SK-N-SH (cell line): ENCODE results near the gene CPVL.

Experiments used
- FOXJ3 ChIP-seq: sonication (generic); formaldehyde crosslinking; IDR thresholded peaks from 2 replicates; pipeline ENCODE4 v1.5.1; 2020; ENCODE audit warnings: mild to moderate bottlenecking, missing genetic modification reagents
- GABPA ChIP-seq: IDR thresholded peaks from 2 replicates; pipeline ENCODE4 v1.4.0; 2012; ENCODE audit warnings: low read depth, mild to moderate bottlenecking
- NFIC ChIP-seq: IDR thresholded peaks from 2 replicates; pipeline ENCODE4 v1.4.0; 2012; ENCODE audit warnings: borderline replicate concordance
- SIN3A ChIP-seq: IDR thresholded peaks from 2 replicates; pipeline ENCODE4 v1.6.1; 2012; ENCODE audit warnings: low read depth, mild to moderate bottlenecking, low read length, moderate library complexity, borderline replicate concordance
- TAF1 ChIP-seq: IDR thresholded peaks from 2 replicates; pipeline ENCODE4 v1.6.1; 2012; ENCODE audit warnings: low read depth, mild to moderate bottlenecking, low read length, moderate library complexity, borderline replicate concordance
- TEAD4 ChIP-seq: IDR thresholded peaks from 2 replicates; pipeline ENCODE4 v1.4.0; 2012; ENCODE audit warnings: mild to moderate bottlenecking, borderline replicate concordance; ENCODE audit not compliant: insufficient read depth
- TF ChIP-seq, protein P1 (sequence below): IDR thresholded peaks from 2 replicates; pipeline ENCODE4 v1.6.1; 2012; ENCODE audit warnings: mild to moderate bottlenecking, low read depth, low read length, moderate library complexity
- TF ChIP-seq, protein P2 (sequence below): fragments of 200-600 bp; sonication (generic); IDR thresholded peaks from 2 replicates; pipeline ENCODE4 v1.6.1; 2017; ENCODE audit warnings: antibody characterized with exemption, mild to moderate bottlenecking, moderate library complexity
- TF ChIP-seq, protein P3 (sequence below): IDR thresholded peaks from 2 replicates; pipeline ENCODE4 v1.4.0; 2012; ENCODE audit warnings: low read depth, borderline replicate concordance
- TF ChIP-seq, protein P4 (sequence below): IDR thresholded peaks from 2 replicates; pipeline ENCODE4 v1.4.0; 2012; ENCODE audit warnings: low read depth, borderline replicate concordance

DNA sequence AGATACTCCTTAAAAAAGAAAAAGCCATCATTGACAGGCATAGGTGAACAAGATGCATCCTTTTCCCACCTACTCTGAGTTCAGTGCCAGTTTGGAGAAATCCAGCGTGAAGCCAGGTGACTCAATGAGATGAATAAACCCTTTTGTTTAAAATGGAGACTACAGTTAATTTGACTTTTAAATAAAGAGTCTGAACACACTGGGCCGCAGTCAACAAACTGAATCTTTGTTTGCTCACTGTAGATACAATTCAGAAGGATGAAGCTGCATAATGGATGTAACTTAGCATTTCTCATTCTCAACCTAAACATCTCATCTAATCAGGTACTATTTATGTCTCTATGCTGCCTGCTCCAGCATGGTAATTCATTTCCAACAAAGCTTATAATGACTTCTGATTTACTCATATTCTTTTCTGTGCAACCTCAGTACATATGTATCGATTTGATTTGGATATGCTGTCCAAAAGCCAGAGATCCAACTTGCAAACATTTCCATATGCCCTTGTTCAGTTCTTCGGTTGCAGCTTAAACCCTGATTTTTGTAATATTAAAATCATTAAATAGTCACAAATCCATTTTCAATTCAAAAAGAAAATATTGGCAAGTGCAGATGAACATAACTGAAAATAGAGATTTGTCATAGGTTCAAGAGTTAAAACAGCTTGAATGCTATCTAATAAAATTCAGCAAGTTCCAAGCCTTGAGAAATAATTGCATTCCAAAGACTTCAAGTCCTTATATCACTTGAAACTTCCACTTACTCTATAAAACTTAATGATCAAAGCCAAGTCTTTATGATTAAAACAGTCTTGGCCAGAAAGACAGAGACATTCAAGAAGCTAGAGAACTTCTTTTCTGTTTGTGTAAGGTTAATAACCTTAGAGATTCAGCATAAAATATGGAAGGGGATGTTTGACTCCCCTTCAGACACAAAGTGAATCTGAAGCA lies 67.8 kb downstream of the CPVL start:
- no peak for TF ChIP-seq NFIC
- TF ChIP-seq, protein P1, sequence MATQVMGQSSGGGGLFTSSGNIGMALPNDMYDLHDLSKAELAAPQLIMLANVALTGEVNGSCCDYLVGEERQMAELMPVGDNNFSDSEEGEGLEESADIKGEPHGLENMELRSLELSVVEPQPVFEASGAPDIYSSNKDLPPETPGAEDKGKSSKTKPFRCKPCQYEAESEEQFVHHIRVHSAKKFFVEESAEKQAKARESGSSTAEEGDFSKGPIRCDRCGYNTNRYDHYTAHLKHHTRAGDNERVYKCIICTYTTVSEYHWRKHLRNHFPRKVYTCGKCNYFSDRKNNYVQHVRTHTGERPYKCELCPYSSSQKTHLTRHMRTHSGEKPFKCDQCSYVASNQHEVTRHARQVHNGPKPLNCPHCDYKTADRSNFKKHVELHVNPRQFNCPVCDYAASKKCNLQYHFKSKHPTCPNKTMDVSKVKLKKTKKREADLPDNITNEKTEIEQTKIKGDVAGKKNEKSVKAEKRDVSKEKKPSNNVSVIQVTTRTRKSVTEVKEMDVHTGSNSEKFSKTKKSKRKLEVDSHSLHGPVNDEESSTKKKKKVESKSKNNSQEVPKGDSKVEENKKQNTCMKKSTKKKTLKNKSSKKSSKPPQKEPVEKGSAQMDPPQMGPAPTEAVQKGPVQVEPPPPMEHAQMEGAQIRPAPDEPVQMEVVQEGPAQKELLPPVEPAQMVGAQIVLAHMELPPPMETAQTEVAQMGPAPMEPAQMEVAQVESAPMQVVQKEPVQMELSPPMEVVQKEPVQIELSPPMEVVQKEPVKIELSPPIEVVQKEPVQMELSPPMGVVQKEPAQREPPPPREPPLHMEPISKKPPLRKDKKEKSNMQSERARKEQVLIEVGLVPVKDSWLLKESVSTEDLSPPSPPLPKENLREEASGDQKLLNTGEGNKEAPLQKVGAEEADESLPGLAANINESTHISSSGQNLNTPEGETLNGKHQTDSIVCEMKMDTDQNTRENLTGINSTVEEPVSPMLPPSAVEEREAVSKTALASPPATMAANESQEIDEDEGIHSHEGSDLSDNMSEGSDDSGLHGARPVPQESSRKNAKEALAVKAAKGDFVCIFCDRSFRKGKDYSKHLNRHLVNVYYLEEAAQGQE = no peak
- TF ChIP-seq TAF1 = no peak
- no peak for TF ChIP-seq GABPA
- TF ChIP-seq, protein P2, sequence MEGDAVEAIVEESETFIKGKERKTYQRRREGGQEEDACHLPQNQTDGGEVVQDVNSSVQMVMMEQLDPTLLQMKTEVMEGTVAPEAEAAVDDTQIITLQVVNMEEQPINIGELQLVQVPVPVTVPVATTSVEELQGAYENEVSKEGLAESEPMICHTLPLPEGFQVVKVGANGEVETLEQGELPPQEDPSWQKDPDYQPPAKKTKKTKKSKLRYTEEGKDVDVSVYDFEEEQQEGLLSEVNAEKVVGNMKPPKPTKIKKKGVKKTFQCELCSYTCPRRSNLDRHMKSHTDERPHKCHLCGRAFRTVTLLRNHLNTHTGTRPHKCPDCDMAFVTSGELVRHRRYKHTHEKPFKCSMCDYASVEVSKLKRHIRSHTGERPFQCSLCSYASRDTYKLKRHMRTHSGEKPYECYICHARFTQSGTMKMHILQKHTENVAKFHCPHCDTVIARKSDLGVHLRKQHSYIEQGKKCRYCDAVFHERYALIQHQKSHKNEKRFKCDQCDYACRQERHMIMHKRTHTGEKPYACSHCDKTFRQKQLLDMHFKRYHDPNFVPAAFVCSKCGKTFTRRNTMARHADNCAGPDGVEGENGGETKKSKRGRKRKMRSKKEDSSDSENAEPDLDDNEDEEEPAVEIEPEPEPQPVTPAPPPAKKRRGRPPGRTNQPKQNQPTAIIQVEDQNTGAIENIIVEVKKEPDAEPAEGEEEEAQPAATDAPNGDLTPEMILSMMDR = no peak
- TF ChIP-seq TEAD4 = no peak
- TF ChIP-seq FOXJ3 (CRISPR knock-in tag) = no peak
- TF ChIP-seq, protein P3, sequence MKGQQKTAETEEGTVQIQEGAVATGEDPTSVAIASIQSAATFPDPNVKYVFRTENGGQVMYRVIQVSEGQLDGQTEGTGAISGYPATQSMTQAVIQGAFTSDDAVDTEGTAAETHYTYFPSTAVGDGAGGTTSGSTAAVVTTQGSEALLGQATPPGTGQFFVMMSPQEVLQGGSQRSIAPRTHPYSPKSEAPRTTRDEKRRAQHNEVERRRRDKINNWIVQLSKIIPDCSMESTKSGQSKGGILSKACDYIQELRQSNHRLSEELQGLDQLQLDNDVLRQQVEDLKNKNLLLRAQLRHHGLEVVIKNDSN = no peak
- TF ChIP-seq SIN3A = no peak
- TF ChIP-seq, protein P4, sequence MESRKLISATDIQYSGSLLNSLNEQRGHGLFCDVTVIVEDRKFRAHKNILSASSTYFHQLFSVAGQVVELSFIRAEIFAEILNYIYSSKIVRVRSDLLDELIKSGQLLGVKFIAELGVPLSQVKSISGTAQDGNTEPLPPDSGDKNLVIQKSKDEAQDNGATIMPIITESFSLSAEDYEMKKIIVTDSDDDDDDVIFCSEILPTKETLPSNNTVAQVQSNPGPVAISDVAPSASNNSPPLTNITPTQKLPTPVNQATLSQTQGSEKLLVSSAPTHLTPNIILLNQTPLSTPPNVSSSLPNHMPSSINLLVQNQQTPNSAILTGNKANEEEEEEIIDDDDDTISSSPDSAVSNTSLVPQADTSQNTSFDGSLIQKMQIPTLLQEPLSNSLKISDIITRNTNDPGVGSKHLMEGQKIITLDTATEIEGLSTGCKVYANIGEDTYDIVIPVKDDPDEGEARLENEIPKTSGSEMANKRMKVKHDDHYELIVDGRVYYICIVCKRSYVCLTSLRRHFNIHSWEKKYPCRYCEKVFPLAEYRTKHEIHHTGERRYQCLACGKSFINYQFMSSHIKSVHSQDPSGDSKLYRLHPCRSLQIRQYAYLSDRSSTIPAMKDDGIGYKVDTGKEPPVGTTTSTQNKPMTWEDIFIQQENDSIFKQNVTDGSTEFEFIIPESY = no peak
